MM.1S (cell line): ENCODE data around the gene S100A7.

ENCODE experiments used
- DNase-seq: peaks from one replicate; pipeline ENCODE4 v3.0.0-alpha.2; 2015
- H2AFZ ChIP-seq: fragments of 300-600 bp; sonication (generic); 2 replicates; pipeline ENCODE4 v1.6.0; 2016; ENCODE audit warnings: antibody characterized with exemption, low read length
- H3F3A ChIP-seq: fragments of 300-600 bp; sonication (generic); 2 replicates; pipeline ENCODE4 v1.6.1; 2016; ENCODE audit warnings: mild to moderate bottlenecking, antibody characterized with exemption, low read length, moderate library complexity, mixed read lengths; ENCODE audit not compliant: insufficient read depth
- H3K27ac ChIP-seq: fragments of 300-600 bp; sonication (generic); 2 replicates; pipeline ENCODE4 v1.5.1; 2016; ENCODE audit warnings: mild to moderate bottlenecking, low read length
- H3K27me3 ChIP-seq: fragments of 300-600 bp; sonication (generic); replicated peaks from 2 replicates; pipeline ENCODE4 v1.6.0; 2016; ENCODE audit warnings: low read length; ENCODE audit not compliant: insufficient read depth
- H3K36me3 ChIP-seq: fragments of 300-600 bp; sonication (generic); replicated peaks from 2 replicates; pipeline ENCODE4 v1.6.1; 2016; ENCODE audit warnings: mild to moderate bottlenecking, low read length, mixed read lengths; ENCODE audit not compliant: insufficient read depth
- H3K4me1 ChIP-seq: fragments of 300-600 bp; sonication (generic); 2 replicates; pipeline ENCODE4 v1.6.1; 2016; ENCODE audit warnings: low read length, mixed read lengths
- H3K4me2 ChIP-seq: fragments of 300-600 bp; sonication (generic); 2 replicates; pipeline ENCODE4 v1.6.0; 2016; ENCODE audit warnings: low read depth, low read length
- H3K4me3 ChIP-seq: fragments of 300-600 bp; sonication (generic); 2 replicates; pipeline ENCODE4 v1.5.1; 2016; ENCODE audit warnings: low read length, mixed read lengths
- H3K79me2 ChIP-seq: fragments of 300-600 bp; sonication (generic); 2 replicates; pipeline ENCODE4 v1.6.1; 2016; ENCODE audit warnings: mixed run types, low read length, mixed read lengths
- H3K9ac ChIP-seq: fragments of 300-600 bp; sonication (generic); 2 replicates; pipeline ENCODE4 v1.6.1; 2016; ENCODE audit warnings: low read length, mixed read lengths
- H3K9me2 ChIP-seq: fragments of 300-600 bp; sonication (generic); replicated peaks from 2 replicates; pipeline ENCODE4 v1.6.1; 2016; ENCODE audit warnings: mild to moderate bottlenecking, low read length, mixed read lengths; ENCODE audit not compliant: insufficient read depth
- H3K9me3 ChIP-seq: fragments of 300-600 bp; sonication (generic); replicated peaks from 2 replicates; pipeline ENCODE4 v1.6.1; 2016; ENCODE audit warnings: mild to moderate bottlenecking, low read length, mixed read lengths; ENCODE audit not compliant: insufficient read depth
- H4K20me1 ChIP-seq: fragments of 300-600 bp; sonication (generic); 2 replicates; pipeline ENCODE4 v1.6.1; 2016; ENCODE audit warnings: mild to moderate bottlenecking, low read length, moderate library complexity, mixed read lengths; ENCODE audit not compliant: insufficient read depth
- EZH2 ChIP-seq: fragments of 300-600 bp; sonication (generic); optimal IDR thresholded peaks from 2 replicates; pipeline ENCODE3; 2017; ENCODE audit warnings: low read depth, mild to moderate bottlenecking, antibody characterized with exemption, low read length, mixed read lengths
- EZH2phosphoT487 ChIP-seq: fragments of 300-600 bp; sonication (generic); IDR thresholded peaks from 2 replicates; pipeline ENCODE4 v1.6.1; 2018; ENCODE audit warnings: antibody characterized with exemption, low read length
- TF ChIP-seq, protein P1 (sequence below): fragments of 300-600 bp; sonication (generic); IDR thresholded peaks from 2 replicates; pipeline ENCODE4 v1.5.1; 2016; ENCODE audit warnings: antibody characterized with exemption, low read length, mixed read lengths

The S100A7 gene

DNA sequence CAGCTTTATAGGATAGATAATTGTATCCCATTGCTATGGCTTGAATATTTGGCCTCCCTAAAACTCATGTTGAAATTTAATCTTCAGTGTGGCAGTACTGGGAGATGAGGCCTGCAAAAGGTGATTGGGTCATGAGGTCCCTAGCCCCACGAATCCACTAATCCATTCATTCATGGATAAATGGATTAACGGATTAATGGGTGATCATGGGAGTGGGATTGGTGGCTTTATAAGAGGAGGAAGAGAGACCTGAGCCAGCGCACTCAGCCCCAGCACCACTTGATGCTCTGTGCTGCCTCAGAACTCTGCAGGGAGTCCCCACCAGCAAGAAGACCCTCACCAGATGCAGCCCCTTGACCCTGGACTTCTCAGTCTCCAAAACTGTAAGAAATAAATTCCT, 43.3 kb upstream of the S100A7 start:
- H3K27me3 ChIP-seq: no peaks in the 10 kb centered on the region
- TF ChIP-seq, protein P1, sequence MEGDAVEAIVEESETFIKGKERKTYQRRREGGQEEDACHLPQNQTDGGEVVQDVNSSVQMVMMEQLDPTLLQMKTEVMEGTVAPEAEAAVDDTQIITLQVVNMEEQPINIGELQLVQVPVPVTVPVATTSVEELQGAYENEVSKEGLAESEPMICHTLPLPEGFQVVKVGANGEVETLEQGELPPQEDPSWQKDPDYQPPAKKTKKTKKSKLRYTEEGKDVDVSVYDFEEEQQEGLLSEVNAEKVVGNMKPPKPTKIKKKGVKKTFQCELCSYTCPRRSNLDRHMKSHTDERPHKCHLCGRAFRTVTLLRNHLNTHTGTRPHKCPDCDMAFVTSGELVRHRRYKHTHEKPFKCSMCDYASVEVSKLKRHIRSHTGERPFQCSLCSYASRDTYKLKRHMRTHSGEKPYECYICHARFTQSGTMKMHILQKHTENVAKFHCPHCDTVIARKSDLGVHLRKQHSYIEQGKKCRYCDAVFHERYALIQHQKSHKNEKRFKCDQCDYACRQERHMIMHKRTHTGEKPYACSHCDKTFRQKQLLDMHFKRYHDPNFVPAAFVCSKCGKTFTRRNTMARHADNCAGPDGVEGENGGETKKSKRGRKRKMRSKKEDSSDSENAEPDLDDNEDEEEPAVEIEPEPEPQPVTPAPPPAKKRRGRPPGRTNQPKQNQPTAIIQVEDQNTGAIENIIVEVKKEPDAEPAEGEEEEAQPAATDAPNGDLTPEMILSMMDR: no peak
- TF ChIP-seq EZH2: no peak
- TF ChIP-seq EZH2phosphoT487: no peak

DNA sequence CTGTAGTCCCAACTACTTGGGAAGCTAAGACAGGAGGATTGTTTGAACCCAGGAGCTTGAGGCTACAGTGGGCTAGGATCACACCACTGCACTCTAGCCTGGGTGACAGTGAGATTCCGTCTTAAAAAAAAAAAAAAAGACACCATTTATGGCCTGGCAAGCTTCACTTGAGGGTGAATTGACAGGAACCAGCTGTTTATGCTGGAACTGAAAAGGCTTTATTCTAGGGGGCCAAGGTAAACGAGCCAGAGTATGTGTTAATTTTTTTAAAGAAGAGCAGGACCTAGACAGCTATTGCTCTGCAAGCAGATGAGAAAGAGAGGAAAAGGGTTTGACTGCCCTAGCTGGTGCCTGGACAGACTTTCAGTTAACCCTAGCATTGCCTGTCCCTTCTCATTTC, 38.3 kb upstream of the S100A7 start:
- Histone ChIP-seq H2AFZ (no peak overlapping the region), H3K4me3 (no peak overlapping the region), H3K9ac (no peak overlapping the region), H3K36me3 (no peaks in the 10 kb centered on the region), H3F3A (no peaks in the 10 kb centered on the region), H3K79me2 (no peaks in the 10 kb centered on the region), H3K4me2 (no peak overlapping the region), H3K27me3 (no peaks in the 10 kb centered on the region), H3K4me1 (no peaks in the 10 kb centered on the region), H4K20me1 (no peaks in the 10 kb centered on the region), H3K9me2 (no peaks in the 10 kb centered on the region), H3K9me3 (no peaks in the 10 kb centered on the region), H3K27ac (no peak overlapping the region)
- TF ChIP-seq EZH2 (no peak), EZH2phosphoT487 (no peak)
- TF ChIP-seq, protein P1: no peak
- DNase-seq: no peak

More for the DNA sequence above, 43.3 kb upstream of the S100A7 start:
- Histone ChIP-seq H3K27ac (no peak overlapping the region), H3K36me3 (no peaks in the 10 kb centered on the region), H2AFZ (no peak overlapping the region), H4K20me1 (no peaks in the 10 kb centered on the region), H3K9ac (no peak overlapping the region), H3K4me3 (no peak overlapping the region), H3K4me2 (no peak overlapping the region), H3K79me2 (no peaks in the 10 kb centered on the region), H3K9me3 (no peaks in the 10 kb centered on the region), H3K4me1 (no peaks in the 10 kb centered on the region), H3F3A (no peaks in the 10 kb centered on the region), H3K9me2 (no peaks in the 10 kb centered on the region)
- no peak for DNase-seq

DNA sequence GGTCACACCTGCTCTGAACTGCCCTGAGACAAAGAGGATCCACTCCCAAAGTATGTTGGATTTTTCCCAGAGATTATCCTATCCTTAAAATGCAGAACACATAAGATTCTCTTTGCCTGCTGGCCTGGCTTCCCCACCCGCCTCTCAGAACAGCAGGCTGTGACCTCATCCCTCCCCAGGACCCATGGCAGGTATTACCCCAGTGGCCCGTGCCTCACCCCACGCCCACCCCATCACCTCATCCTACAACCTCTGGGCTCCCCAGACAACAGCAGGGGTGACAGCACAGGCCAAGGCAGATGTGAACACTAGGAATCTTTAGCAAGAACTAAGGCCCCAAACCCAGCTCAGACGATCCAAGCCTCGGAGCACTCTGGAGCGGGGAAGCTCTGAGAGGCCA, 35.1 kb upstream of the S100A7 start:
- DNase-seq: no peak
- Histone ChIP-seq H3F3A (no peaks in the 10 kb centered on the region), H3K4me1 (no peaks in the 10 kb centered on the region), H3K9me2 (no peaks in the 10 kb centered on the region), H3K27me3 (no peaks in the 10 kb centered on the region), H3K27ac (no peak overlapping the region), H3K9me3 (no peaks in the 10 kb centered on the region), H3K4me3 (no peak overlapping the region), H3K79me2 (no peaks in the 10 kb centered on the region), H4K20me1 (no peaks in the 10 kb centered on the region), H3K36me3 (no peaks in the 10 kb centered on the region), H2AFZ (no peak overlapping the region), H3K4me2 (no peak overlapping the region), H3K9ac (no peak overlapping the region)
- TF ChIP-seq EZH2 (no peak), EZH2phosphoT487 (no peak)
- TF ChIP-seq, protein P1: no peak
